Measurements from ENCODE around the gene EP400.
A peak's percentile ranks its signal among the peaks of the same experiment; 100 is the strongest.
"Not testable (repeated sequence)": the region's sequence is repeated elsewhere in the genome, so short reads cannot be mapped to it uniquely, and the experiment has no call there.

The EP400 gene

GRCh38 chr12:132081423-132081822, 131.7 kb downstream of the EP400 start:
- DNase-seq (ENCODE audit: low read depth in 1 of 2, low spot score in 1 of 2), result no peak

GRCh38 chr12:132083614-132083940, 133.8 kb downstream of the EP400 start:
- DNase-seq (ENCODE audit: low read depth in 1 of 2, low spot score in 1 of 2), result no peak

- peak; percentile 78 to 85 for DNase-seq (ENCODE audit: low read depth in 1 of 2, low spot score in 1 of 2)
Measured at GRCh38 chr12:132083941-132084620, 134.3 kb downstream of the EP400 start.

- peak; percentile 16 to 19 for DNase-seq (ENCODE audit: low read depth in 1 of 2, low spot score in 1 of 2)
Measured at GRCh38 chr12:132084621-132085290, 135.0 kb downstream of the EP400 start.

GRCh38 chr12:132085291-132085635, 135.5 kb downstream of the EP400 start:
- no peak for DNase-seq (ENCODE audit: low read depth in 1 of 2, low spot score in 1 of 2)

- no peak for DNase-seq (ENCODE audit: low read depth in 1 of 2, low spot score in 1 of 2)
Measured at GRCh38 chr12:132089407-132089910, 139.7 kb downstream of the EP400 start.

- DNase-seq (ENCODE audit: low read depth in 1 of 2, low spot score in 1 of 2), result no peak
Measured at GRCh38 chr12:132094269-132094891, 144.6 kb downstream of the EP400 start.

GRCh38 chr12:132095520-132096409, 146.0 kb downstream of the EP400 start:
- no peak for DNase-seq (ENCODE audit: low read depth in 1 of 2, low spot score in 1 of 2)

GRCh38 chr12:132099739-132100138, 150.0 kb downstream of the EP400 start:
- no peak for DNase-seq (ENCODE audit: low read depth in 1 of 2, low spot score in 1 of 2)

- DNase-seq (ENCODE audit: low read depth in 1 of 2, low spot score in 1 of 2), result no peak
Measured at GRCh38 chr12:132100306-132101065, 150.7 kb downstream of the EP400 start.

GRCh38 chr12:132102297-132102696, 152.6 kb downstream of the EP400 start:
- no peak for DNase-seq (ENCODE audit: low read depth in 1 of 2, low spot score in 1 of 2)

GRCh38 chr12:132103072-132103471, 153.3 kb downstream of the EP400 start:
- not testable (repeated sequence) for DNase-seq (ENCODE audit: low read depth in 1 of 2, low spot score in 1 of 2)

GRCh38 chr12:132103542-132104308, 154.0 kb downstream of the EP400 start:
- DNase-seq (ENCODE audit: low read depth in 1 of 2, low spot score in 1 of 2), result no peak

- DNase-seq (ENCODE audit: low read depth in 1 of 2, low spot score in 1 of 2), result no peak
Measured at GRCh38 chr12:132105467-132105866, 155.7 kb downstream of the EP400 start.

GRCh38 chr12:132106921-132107320, 157.2 kb downstream of the EP400 start:
- DNase-seq (ENCODE audit: low read depth in 1 of 2, low spot score in 1 of 2), result no peak

- no peak for DNase-seq (ENCODE audit: low read depth in 1 of 2, low spot score in 1 of 2)
Measured at GRCh38 chr12:132108211-132108832, 158.6 kb downstream of the EP400 start.

- DNase-seq (ENCODE audit: low read depth in 1 of 2, low spot score in 1 of 2), result no peak
Measured at GRCh38 chr12:132109741-132110140, 160.0 kb downstream of the EP400 start.

- no peak for DNase-seq (ENCODE audit: low read depth in 1 of 2, low spot score in 1 of 2)
Measured at GRCh38 chr12:132110677-132111076, 160.9 kb downstream of the EP400 start.

- DNase-seq (ENCODE audit: low read depth in 1 of 2, low spot score in 1 of 2), result no peak
Measured at GRCh38 chr12:132111654-132112304, 162.0 kb downstream of the EP400 start.
